Stimulated activated CD4-positive, alpha-beta T cell treated with anti-CD3 and anti-CD28 coated beads, Interleukin-12 subunit alpha, Interleukin-12 subunit beta, amount 100 ng/mL, for 4 hours (primary cell): ENCODE data around the gene TMEM35A.
"Not testable (repeated sequence)": the region's sequence is repeated elsewhere in the genome, so short reads cannot be mapped to it uniquely, and the experiment has no call there.

Source experiments
- DNase-seq: peaks from one replicate; pipeline ENCODE4 v3.0.0-alpha.2; 2020

TMEM35A gene, protein sequence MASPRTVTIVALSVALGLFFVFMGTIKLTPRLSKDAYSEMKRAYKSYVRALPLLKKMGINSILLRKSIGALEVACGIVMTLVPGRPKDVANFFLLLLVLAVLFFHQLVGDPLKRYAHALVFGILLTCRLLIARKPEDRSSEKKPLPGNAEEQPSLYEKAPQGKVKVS

DNA sequence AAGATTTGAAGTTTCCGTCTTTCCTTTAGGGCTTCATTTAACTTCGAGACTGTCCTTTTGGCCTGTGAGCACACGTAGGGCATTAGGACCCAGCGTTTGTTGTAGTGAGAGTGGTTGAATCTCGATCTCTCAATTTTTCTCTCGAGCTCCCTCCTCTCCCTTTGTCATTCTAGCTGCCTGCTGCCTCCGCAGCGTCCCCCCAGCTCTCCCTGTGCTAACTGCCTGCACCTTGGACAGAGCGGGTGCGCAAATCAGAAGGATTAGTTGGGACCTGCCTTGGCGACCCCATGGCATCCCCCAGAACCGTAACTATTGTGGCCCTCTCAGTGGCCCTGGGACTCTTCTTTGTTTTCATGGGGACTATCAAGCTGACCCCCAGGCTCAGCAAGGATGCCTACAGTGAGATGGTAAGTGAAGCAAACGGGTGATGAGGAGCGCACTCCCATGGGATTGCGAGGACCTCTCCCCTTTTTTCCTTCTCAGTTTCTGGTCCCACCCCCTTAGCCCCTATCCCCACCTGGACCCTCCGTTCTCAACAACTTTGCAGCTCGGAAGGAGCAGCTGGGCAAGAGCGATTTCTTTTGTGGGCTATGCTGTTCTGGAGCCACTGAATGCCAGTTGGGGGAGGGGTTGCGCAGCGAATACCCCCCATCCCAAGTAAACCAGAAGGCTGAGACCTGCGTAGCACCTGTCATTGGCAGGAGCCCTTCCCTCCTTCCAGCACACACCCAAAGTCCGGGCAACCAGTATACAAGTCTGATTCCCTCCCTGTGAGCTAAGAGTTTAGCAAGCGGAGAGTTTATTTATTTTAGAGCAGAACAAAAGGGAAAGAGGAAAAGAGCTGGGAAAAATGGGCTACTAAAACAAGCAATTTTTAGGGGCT, at the start of gene TMEM35A:
Gene TMEM35A (plus strand): TSS at position 164 of the 883 bp plus-strand sequence. CDS start 124 bp downstream, at position 288.
- DNase-seq: no peak

DNA sequence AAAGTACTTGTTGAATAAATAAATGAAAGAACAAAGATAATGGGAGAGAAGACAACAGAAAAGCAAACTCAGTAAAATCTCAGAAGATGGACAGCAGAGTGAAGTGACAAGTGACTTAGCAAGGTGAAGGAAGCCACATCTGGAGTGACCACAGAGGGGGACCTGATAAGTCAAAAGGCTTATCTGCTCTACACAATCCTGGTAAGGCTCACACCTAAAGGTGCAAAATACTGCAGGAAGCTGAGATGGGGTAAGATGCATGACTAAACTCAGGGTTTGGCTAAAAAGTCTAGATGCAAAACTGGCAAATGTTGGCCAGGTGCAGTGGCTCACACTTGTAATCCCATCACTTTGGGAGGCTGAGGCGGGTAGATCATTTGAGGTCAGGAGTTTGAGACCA, 49.0 kb upstream of the TMEM35A start:
- DNase-seq: no peak

DNA sequence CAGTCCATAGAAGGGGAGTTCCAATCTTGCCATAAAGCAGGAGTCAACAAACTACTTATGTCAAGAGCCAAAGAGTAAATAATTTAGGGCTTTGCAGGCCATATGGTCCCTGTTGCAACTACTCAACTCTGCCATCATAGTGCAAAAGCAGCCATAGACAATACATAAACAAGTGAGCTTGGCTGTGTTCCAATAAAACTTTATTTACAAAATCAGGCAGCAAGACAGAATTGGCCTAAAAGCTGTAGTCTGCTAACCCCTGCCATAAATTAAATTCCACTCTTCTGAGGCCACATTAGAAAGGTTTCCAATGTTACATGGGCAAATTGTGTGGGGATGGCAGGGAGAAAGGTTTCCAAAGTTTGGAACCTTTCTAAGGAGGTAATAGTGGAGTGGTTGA, 41.4 kb upstream of the TMEM35A start:
- no peak for DNase-seq

DNA sequence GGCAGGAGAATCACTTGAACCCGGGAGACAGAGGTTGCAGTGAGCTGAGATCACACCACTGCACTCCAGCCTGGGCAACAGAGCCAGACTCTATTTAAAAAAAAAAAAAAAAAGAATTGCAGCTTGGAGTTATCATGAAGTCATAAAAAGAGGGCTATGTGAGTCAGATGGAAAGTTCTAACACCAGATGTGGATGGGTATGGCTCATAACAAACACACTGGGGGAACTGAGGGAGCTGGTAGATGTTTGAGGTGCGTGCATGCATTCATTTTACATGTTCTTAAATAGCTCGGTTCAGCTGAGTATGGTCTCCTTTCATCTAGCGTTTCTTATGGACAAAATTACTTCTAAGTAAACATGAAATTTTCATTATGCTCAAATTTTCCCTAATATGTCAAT, 38.5 kb upstream of the TMEM35A start:
- DNase-seq: no peak

DNA sequence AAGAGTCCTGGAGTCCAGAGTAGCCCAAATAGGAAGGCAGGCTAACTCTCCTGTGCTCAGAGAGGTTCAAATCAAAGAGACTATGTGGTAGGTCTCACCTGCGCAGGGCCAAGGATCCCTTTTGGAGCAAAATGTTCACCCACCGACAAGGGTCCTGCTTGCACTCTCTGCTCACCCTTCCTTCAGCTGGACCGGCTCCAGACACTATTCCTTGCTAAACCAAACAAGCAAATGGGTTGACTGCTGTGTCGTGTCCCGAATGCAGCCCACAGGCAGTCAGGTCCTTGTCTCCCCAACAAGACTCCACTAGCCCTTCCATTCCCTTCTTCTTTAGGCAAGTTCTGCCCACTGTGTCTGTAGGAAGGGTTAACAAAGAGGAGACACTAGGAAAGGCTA, 27.5 kb upstream of the TMEM35A start:
- no peak for DNase-seq

DNA sequence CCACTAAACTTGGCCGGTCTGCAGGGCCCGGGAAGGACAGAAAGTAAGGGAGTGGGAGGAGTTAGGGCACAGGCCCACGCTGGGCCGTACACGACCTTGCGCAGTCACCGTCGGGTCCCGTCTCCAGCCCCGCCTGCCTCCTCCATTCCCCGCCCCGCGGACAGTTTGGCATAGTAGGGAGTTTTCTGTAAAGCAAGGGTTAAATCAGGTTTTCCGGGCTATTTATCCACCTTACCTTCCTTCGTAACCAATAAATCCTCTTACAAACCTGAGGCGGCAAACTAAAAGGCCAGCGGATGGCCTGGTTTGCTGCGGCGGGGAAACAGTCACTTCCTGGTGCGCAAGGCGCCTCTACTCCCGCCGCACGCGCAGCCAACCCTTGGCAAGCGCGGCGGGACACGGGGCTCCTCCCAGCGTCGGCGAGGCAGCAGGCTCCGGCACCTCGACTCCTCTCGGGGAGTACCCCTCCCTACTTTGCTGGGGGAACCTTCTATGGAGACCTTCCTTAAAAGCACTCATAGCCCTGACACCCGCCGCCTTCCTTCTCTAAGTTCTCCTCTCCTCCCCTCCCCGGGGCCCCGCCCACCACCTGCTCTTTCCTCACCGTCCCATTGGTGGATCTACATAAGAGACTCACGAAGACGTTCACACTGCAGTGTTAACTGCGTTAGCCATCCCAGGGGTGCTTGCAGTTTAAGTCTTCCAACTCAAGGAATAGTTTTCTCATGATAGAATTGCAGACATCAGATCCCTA, 27.0 kb upstream of the TMEM35A start, which contains the start of gene TRMT2B:
Gene TRMT2B (minus strand): TSS at position 563 of the 754 bp plus-strand sequence. CDS start 9,822 bp downstream, outside the sequence.
- peak; percentile 69 for DNase-seq

DNA sequence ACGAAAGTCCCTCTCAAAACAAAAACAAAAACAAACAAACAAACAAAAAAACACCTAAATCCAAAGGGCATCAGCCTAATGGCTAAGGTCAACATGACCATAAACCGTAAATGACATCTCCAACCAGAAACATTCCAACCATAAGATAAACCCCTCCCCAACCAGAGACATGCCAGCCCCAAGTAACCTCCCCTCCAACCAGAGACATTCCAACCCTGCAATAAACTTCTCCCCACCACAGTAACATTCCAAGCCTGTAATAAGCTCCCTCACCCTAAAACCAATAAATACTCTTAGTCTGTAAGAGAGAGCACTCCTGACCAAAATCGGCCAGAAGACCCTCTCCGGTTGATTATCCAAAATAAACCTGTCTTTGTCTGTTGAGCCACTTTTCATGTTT, 22.1 kb upstream of the TMEM35A start:
- DNase-seq: not testable (repeated sequence)

DNA sequence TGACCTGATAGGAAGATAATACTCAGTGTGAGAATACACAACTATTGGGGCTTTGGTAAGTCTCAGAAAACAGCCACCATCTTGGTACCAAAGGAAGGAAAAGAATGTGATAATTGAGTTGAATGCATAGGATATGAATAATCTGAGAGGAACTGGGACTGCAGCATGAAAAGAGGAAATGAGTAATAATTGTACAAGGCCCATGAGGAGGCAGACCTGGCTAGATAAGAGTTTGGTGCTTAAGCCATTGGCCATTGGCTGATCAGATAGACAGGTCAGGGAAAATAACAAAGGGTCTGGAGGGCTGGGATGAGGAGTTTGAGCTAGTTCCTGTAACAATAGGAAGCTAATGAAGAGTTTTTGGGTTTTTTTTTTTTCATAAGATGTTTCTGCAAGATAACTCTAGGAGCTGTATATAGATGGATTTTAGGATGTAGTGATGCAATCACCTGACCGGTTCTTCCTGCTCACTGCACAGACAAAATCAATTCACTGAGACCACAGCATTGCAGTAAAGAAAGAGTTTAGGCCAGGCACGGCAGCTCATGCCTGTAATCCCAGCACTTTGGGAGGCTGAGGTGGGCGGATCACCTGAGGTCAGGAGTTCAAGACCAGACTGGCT, 21.5 kb upstream of the TMEM35A start:
- DNase-seq: no peak

DNA sequence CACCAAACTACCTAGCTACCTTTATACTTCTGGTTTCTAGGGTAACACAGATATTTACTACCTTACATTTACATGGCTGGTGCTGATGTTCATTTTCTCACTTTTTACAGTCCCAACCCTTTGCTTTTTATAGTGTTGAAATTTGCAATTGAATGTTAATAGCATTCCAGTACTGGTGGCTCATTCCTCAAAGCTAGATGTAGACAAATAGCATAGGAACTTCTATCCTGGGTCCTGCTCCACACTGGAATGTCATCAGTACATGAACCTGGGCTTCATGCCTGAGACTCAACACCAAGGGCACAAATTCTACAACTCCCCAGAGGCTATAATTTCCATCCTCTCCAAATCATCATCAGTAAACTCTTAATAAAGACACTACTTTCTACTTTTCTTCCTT, 16.5 kb upstream of the TMEM35A start:
- no peak for DNase-seq

DNA sequence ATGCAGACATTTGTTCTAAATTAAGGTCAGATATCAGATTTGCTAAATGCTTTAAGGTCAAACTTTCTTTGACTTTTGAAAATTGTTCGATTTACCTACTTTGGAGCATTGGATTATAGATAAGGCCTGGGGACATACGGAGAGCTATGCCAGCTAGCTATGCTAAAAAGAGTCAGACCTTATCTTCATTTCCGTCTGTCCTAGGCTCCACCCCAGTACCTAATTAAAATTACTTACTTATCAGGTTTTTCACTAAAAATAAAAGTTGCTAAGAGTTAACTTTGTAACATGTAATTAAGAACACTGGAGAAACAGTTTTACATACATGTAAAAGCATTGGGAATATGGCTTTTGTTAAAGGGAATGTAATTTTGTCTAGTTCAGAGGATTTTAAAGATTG, 7.1 kb upstream of the TMEM35A start:
- no peak for DNase-seq

DNA sequence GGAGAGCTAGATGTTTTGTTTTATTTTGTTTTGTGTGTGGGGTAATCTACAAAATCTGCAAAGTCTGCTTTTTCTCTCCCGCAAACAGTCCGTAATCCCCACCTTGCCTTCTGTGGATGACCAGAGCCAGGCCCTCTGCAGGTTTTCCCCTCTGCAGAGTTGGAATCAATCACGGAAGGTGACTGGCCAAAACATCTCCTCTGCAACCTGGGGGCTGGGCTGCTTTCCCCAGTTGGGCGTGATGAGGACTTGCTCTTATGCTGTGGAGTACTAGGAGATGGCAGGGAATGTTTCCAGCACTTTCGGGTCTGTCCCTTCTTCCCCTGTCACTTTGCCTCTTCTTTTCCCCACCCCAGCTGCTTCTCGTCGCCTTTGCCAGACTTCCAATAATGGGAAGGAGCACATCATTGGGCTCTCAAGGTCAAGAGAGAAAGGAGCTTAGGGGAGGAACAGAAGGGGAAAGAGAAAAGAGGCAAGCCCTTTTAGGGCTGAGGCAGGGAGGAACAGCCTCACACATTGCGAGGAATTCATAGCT, 1.1 kb downstream of the TMEM35A start:
- no peak for DNase-seq

DNA sequence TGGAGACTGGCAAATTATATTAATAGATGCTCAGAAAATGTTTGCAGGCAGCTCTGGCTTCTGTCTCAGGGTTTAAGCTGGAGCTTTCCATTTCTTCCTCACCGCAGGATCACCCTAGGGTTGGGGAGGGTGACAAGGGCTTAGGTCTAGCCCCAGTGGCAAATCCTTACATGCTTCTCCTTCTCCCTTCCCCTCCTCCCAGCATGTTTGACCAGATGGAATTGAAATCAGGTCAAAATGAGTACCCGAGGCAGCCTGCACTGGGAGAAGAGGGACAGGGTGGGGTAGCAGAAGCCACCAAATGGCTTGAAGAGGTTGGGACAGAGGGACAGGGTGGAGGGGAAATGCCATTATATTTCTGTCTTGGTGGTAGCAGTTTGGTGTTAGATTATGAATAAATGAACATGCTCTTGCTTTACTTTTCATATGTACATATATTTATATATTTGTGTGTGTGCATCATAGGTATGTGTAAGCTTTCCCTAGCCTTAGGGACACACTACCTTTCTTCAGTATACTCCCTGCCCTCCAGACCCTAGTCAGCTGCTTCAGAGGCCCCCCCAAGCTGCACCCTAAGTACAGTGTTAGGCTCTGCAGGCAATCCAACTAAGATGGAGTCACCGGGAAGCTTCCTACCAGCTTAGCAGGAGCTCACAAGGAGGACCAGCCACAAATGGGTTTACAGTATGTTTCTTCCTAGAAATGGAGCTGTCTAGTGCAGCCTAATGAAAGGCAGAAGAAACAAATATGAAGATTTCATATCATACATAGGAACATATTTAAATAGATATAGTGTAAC, 1.8 kb downstream of the TMEM35A start:
- DNase-seq: no peak

DNA sequence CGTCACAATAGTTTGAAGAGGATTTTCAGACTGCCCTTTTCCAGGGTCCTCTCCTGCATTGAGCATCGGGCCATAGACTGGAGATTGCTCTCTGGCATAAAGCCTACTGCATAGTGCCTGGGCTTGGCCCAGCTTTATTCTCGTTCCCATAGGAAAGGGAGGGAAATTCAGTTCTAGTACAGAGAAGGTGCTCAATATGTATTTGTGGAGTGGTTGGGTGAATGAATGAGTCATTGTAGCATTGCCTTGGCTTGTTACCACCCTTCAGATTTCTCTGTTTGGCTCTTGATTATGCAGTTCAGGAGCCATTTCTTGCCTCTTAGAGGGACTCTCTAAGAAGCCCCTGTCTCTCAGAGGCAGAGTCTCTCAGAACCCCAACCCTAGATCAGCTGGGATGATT, 2.6 kb downstream of the TMEM35A start:
- no peak for DNase-seq

DNA sequence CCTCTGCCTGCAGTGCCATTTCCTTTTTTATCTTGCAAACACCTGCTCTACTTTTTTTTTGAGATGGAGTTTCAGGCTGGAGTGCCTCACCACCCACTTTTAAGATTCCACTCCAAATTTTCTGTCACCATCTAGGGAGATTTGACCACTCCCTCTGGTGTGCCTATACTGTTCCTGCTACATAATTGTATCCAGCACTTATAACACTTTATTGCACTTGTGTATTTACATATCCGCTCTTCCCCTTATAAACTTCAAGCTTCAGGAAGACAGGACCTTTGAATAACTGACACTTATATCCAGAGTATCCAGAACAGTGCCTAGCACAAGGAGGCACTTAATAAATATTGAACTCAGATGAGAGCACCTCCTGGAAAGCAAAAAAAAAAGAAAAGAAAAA, 13.1 kb downstream of the TMEM35A start:
- no peak for DNase-seq

DNA sequence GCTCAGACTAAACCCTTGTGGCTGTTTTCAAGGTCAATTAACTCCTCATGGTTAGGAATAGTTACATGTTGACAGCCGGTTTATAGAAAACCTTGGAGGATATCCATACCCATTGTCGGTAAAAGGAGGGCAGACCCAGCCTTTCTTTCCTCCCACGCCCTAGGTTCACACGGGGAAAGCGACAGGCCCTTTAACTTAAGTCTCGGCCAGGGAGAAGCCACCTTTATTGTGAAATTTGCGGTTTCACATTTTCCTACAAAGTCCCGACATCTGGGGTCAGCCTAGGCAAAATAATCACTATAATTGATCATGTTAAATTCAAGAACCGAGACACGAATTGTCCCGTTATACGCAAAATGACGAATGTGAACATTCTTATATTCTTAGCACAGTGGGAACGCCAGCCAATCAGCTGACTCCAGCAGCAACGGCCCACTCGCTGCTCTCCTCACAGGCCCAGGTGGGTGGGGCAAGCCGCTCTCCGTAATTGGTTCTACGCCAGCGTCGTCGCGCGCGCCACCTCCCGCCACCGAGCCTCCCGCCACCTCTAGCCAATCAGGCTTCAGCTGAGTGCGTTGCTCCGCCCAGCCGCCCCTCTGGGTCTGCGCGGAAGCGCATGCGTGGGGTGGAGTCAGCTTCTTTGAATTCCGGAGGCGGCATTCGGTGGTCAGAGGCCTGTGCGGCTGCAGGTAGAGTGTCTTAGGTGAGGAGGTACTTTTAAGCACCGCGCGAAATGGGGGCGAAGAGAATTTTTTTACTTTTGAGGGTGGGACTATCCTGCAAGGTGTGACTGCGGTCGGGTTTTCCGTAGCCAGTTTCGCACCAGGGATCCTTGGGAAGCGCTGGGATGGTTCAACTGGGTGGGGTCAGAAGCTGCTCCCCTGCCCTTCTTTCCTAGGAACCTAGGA, 19.1 kb downstream of the TMEM35A start, which contains the start of gene CENPI:
Gene CENPI (plus strand): TSS at position 659 of the 908 bp plus-strand sequence. CDS start 2,867 bp downstream, outside the sequence.
- DNase-seq: peak; percentile 82

DNA sequence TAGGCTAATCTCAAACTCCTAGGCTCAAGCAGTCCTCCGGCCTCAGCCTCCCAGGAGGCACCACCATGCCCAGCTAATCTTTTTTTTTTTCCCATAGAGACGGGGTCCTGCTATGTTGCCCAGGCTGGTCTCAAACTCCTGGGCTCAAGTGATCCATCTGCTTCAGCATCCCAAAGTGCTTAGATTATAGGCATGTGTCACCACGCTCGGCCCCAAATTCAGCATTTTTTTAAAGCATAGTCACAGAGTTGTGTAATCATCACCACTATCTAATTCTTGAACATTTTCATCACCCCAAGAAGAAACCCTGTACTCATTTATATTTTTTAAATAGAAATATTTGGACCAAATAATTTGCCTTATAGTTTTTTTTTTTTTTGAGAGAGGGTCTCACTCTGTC, 29.6 kb downstream of the TMEM35A start:
- DNase-seq: no peak

DNA sequence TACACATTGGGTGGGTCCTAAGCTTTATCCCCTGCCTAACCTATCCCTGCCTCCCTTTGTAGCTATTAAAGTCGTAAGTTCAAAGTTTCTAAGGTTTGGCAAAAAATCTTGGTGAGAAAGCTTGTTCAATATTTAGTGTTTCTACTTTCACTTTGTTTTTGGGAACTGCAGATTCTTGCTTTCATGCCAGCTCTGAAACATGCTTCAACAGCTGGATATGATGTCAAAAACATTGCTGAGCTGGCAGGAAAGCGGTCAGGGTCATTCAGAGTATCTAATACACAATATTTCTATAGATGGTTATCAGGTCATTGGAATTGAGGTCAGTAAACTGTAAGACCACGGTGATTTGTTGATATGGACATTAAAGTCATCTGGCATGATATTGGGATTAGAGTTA, 39.0 kb downstream of the TMEM35A start:
- DNase-seq: no peak

DNA sequence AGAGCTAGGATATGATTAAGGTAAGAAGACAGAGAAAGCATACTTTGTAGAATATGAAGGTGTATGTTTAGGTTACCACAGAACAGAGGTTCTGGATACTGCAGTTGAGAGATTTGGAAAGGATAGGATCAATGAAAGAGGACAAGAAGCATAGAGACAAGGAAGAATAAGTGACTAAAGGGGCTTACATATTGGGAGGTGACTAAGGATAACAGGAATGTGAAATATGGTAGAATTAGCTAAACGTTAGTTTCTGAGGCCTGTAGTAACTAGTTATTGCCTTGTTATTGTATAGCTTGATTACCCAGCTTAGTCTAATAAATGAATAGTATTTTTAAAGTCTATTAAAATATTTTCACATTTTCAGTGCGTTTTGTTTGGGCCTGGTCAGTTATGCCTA, 57.6 kb downstream of the TMEM35A start:
- DNase-seq: no peak
